Pancreas (tissue), 10 donors: ENCODE results near the gene ZNF365. TPM values are rescaled to one million over a fixed set of nuclear protein-coding genes. Genes with fewer than 3 reads are reported as not detected.

ENCODE experiments used
- ATAC-seq, 4 donors: fragments of 200-7000 bp; cut with Tn5 transposase; one replicate each; pipeline versions ENCODE4 v1.8.0 to v1.9.1; 2020; ENCODE audit warnings: mild to moderate bottlenecking in 4 of 4, moderate library complexity in 4 of 4
- DNase-seq, 6 donors: peaks; one replicate each; pipeline ENCODE4 v3.0.0-alpha.2; 2020
- FAIRE-seq: peaks from 2 replicates; lab custom pipeline; 2012; peaks lifted over from hg19 to GRCh38; lab: Jason Lieb, UNC
- H3K27ac ChIP-seq, 4 donors: fragments of 200-600 bp; sonication (generic); 1 replicate in 3 of 4; 2 replicates in 1 of 4; pipeline versions ENCODE4 v1.5.0 to v1.8.0; 2020
- H3K27me3 ChIP-seq, 4 donors: fragments of 200-600 bp; one replicate each; pipeline ENCODE4 v1.8.0; 2021
- H3K36me3 ChIP-seq, 3 donors: fragments of 200-600 bp; sonication (generic) in 1 of 3; one replicate each; pipeline versions ENCODE4 v1.5.0 to v1.8.0; 2020 to 2021
- H3K4me1 ChIP-seq, 3 donors: fragments of 200-600 bp; one replicate each; pipeline ENCODE4 v1.8.0; 2021
- H3K4me3 ChIP-seq, 4 donors: fragments of 200-600 bp; sonication (generic) in 2 of 4; one replicate each; pipeline versions ENCODE4 v1.5.0 to v1.8.0; 2020 to 2021
- H3K9me3 ChIP-seq, 4 donors: fragments of 200-600 bp; one replicate each; pipeline ENCODE4 v1.8.0; 2021
- WGBS, 2 donors: extraction: QIAGEN DNeasy Blood & Tissue Kit; methylation state at CpG; one replicate each; pipeline ENCODE4 v1.1.7; 2013; 5-methylcytosine and 5-hydroxymethylcytosine counted together
- intact Hi-C, 3 donors: fragments of 100-400 bp; cut with DNase I; formaldehyde crosslinking; loops; one replicate each; pipeline versions ENCODE4 v1.11.1 to v1.14.2; 2022
- polyA plus RNA-seq, 2 donors: library from polyadenylated mRNA; stranded (reverse); fragments of 200-250 nt; gene quantifications; one replicate each; pipeline ENCODE4 v1.2.3, GENCODE V29; 2013
- total RNA-seq, 6 donors: library from RNA; stranded (reverse); fragmentation: NEBNext Ultra II Directional in 4 of 6; extraction: Animal tissue kit (Norgen Biotek cat#: 25700) in 4 of 6; gene quantifications; one replicate each; pipeline versions ENCODE4 v1.2.1 to v1.2.4, GENCODE V29; 2021 to 2023
- TF ChIP-seq, protein P1 (sequence below), 4 donors: fragments of 200-600 bp; sonication (generic) in 3 of 4; IDR thresholded peaks; one replicate each; pipeline versions ENCODE4 v1.5.0 to v1.8.0; 2021; ENCODE audit warnings: antibody characterized with exemption in 4 of 4
- donor health status: healthy with polysubstance abuse.
- donor health status: DM: no; HTN: no; CAD: no; lungs with moderate emphysema.
- donor health status: DM: no; HTN: no; CAD: no.
- donor health status: control.
- donor health status: control.
- donor health status: Bipolar disorder and iron deficiency.
- donor health status: DM: yes; HTN: yes; CAD: no.
- donor health status: DM: no; HTN: no; CAD: no.
- donor health status: DM: no; HTN: no; CAD: no.
- donor health status: DM: yes; HTN: yes; CAD: no.

Gene ZNF365
- total and polyA plus RNA-seq, 8 donors: 0.08 to 1.6 (median 0.34) TPM

DNA sequence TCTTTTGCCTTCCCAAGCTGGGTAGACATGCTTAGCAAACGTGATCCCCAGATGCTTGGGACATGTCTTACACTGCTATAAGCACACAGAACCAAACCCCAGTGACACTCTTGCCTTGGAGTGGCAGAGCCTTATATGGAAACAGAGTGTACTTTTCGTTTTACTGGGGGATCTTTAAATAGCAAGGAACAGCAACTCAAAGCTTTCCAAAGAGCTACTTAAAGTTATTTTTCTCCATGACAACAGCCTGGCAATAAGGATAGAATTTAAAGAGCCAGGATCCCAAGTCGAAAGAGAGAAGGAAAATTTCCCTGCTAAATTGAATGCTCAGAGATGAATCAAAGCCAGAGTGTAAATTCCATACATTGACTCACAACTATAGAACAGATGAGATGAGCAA, 67.8 kb downstream of the ZNF365 start:
- Histone ChIP-seq H3K36me3 (no peaks in the 10 kb centered on the region), H3K27me3 (peaks cover 0 to 4% (median 0%) of the 10 kb centered on the region in 4 donors), H3K4me3 (no peak overlapping the region), H3K27ac (no peak overlapping the region), H3K4me1 (no peaks in the 10 kb centered on the region), H3K9me3 (no peaks in the 10 kb centered on the region)
- WGBS, 2 donors: 40 to 42% methylated on average over 3 of the region's 3 CpGs
- DNase-seq (no peak), FAIRE-seq (no peak), ATAC-seq (no peak)
- TF ChIP-seq, protein P1, sequence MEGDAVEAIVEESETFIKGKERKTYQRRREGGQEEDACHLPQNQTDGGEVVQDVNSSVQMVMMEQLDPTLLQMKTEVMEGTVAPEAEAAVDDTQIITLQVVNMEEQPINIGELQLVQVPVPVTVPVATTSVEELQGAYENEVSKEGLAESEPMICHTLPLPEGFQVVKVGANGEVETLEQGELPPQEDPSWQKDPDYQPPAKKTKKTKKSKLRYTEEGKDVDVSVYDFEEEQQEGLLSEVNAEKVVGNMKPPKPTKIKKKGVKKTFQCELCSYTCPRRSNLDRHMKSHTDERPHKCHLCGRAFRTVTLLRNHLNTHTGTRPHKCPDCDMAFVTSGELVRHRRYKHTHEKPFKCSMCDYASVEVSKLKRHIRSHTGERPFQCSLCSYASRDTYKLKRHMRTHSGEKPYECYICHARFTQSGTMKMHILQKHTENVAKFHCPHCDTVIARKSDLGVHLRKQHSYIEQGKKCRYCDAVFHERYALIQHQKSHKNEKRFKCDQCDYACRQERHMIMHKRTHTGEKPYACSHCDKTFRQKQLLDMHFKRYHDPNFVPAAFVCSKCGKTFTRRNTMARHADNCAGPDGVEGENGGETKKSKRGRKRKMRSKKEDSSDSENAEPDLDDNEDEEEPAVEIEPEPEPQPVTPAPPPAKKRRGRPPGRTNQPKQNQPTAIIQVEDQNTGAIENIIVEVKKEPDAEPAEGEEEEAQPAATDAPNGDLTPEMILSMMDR (IDR thresholded peaks at IDR 0.05): no peak
- intact Hi-C loops: no loop called here

DNA sequence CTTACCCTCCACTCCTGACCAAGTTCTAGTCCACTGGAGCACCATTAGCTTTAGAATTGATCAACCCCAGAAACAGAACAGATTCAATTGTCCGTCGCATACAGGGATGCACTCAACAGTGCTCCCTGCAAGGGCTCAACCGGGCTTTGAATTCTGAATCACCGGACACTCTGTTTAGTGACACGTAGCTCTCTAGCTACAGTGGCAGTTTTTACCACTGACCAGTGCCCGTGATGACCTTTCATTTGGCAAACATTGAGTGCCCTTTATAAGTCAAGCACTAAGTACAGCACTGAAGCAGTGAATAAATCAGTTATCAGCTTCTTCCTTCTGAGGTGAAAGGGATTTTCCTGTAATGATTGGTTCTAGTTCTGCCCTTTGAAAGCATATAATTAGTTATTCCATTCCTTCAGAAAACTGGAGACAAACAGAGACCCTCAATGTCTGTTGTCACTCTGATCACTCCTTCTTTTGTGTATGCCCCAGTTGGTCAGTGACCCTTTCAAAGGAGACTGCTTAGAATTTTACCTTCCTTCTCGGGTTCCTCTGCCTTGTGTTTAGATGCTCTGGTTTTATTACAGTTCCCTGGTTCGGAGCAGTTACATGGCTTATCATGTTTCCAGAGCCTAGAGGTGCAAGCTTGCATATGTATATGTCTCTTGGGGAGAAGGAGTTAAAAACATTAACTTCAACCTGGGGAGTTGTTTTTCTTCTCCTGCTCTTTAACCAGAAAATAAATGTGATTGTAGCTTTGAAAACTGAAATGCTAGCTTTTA, 68.9 kb downstream of the ZNF365 start:
- Histone ChIP-seq H3K27ac (no peak overlapping the region), H3K36me3 (no peaks in the 10 kb centered on the region), H3K4me3 (no peak overlapping the region), H3K27me3 (no peaks in the 10 kb centered on the region), H3K4me1 (no peaks in the 10 kb centered on the region), H3K9me3 (no peaks in the 10 kb centered on the region)
- FAIRE-seq (no peak), ATAC-seq (no peak), DNase-seq (no peak)
- TF ChIP-seq, protein P1 (IDR thresholded peaks at IDR 0.05): no peak
- 69 to 77% methylated on average over 8 of the region's 8 CpGs for WGBS, 2 donors
- intact Hi-C loops: no loop called here

DNA sequence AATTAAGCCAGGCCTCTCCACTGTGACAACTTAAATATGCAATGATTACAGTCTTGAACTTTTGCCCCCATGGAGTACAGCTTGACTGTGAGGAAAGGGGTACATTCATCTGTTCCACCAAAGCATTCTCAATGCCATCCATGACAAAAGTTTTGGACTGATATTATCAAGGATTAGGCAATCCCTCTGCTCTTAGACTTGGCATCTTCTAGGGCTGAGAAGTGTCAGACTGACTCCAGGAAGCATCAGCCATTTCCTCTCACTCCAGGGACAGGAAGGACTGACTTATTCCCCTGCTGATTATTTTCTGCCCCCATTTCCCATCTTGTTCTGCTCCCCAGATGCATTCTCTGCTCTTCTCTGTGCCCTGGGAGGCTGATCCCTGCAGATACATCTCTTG, 69.7 kb downstream of the ZNF365 start:
- Histone ChIP-seq H3K4me1 (no peaks in the 10 kb centered on the region), H3K27ac (no peak overlapping the region), H3K36me3 (no peaks in the 10 kb centered on the region), H3K27me3 (no peaks in the 10 kb centered on the region), H3K4me3 (no peak overlapping the region), H3K9me3 (no peaks in the 10 kb centered on the region)
- DNase-seq (no peak), ATAC-seq (peak in 1 of 4 donors; percentile 22), FAIRE-seq (no peak)
- intact Hi-C loops: no loop called here
- TF ChIP-seq, protein P1 (IDR thresholded peaks at IDR 0.05): no peak

DNA sequence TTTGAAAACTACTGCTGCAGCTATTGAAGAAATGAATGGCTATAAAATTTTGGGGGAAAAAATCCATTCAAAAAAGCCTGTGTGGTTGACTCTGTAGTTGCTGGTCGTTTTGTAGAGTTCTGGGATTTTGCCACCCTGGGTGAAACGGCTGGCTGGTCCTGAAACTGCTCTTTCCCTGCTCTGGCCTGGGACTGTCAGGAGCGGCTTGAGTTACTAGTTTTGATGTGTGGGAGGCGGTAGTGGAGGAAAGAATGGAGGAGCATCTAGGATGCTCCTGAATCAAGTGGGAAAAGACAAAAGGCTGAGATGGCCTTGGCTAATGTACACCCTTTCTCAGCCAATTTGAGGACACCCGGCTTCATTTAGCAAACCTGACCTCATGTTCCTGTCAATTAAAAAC, 72.5 kb downstream of the ZNF365 start:
- H3K27ac ChIP-seq: no peak overlapping the region
- intact Hi-C loops: no loop called here
- TF ChIP-seq, protein P1 (IDR thresholded peaks at IDR 0.05): no peak
- DNase-seq (no peak), ATAC-seq (no peak), FAIRE-seq (no peak)
- H3K4me1 ChIP-seq: no peaks in the 10 kb centered on the region
- 54 to 62% methylated on average over 5 of the region's 5 CpGs for WGBS, 2 donors
- no peak overlapping the region for H3K4me3 ChIP-seq
- no peaks in the 10 kb centered on the region for H3K36me3 ChIP-seq
- no peaks in the 10 kb centered on the region for H3K27me3 ChIP-seq
- no peaks in the 10 kb centered on the region for H3K9me3 ChIP-seq

DNA sequence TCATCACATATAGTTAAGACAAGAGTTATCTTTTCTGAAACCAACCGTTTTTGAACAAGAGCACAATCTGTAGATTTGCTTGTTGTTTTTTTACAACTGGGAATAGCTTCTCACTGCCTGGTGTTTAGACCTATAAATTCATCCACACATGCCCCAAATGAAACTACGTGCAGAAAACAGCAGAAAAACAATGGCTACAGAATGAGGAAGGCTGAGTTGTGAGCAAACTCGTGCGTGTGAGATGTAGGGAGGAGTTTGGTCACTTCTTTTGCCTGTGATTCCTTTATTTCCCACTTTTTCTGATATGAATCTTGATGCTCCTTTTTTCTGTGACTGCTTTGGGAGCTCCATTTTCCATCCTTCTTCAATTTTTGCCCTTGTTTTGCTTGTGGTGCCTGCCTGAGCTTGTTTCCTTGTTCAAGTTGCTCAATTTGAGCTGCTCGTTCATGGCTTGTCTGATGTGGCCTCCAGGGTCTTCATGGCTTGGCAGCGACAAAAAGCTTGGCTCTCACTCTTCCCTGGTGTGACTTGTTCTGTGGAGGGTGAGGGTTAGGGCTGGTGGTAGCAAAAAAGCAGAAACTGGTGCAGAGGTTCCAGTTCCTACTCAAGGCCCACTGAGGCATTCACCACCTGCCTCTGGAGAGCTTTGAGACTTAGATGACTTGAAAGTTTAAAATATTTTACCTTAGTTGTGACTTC, 76.9 kb downstream of the ZNF365 start:
- TF ChIP-seq, protein P1 (IDR thresholded peaks at IDR 0.05): no peak
- peak in 1 of 4 donors; percentile 41 for ATAC-seq
- Histone ChIP-seq H3K36me3 (no peaks in the 10 kb centered on the region), H3K27ac (no peak overlapping the region), H3K4me1 (no peaks in the 10 kb centered on the region), H3K27me3 (no peaks in the 10 kb centered on the region), H3K9me3 (no peaks in the 10 kb centered on the region), H3K4me3 (no peak overlapping the region)
- intact Hi-C loops: no loop called here
- 37 to 62% methylated on average over 6 of the region's 6 CpGs for WGBS, 2 donors
- FAIRE-seq: no peak
- no peak for DNase-seq
